ENCODE data around the gene MASP1. TPM values are rescaled to one million over a fixed set of nuclear protein-coding genes. Genes with fewer than 3 reads are reported as not detected.

MASP1 gene
- total RNA-seq, 2 experiments from 2014 or later: not detected

DNA sequence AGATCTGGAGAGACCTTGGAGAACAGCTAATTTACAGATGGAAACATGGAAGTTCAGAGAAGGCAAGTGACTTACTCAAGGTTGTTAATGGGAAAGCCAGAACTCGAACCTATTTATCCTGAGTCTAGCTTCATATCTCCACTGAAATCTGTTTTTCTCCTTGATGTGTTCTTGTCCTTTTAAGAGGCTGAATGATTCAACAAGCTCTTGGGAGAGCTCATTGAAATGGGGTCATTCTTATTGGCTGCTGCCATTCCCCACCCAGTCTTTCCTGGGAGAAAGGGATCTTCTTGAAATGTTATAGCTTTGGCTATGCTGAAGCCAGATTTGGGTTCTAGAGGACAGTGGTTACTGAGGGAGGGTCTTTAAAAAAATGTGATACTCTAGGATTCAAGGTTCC is 53.3 kb downstream of the MASP1 start:
- no peaks in the 10 kb centered on the region for H3K36me3 ChIP-seq (ENCODE audit: insufficient read depth, low read length)
- ChIA-PET CTCF (ENCODE audit: unreplicated experiment) (no interaction called here), POLR2A (no interaction called here)
- no peak overlapping the region for H2AFZ ChIP-seq (ENCODE audit: low read length)
- H3K79me2 ChIP-seq (ENCODE audit: insufficient read depth, low read depth, low read length): no peaks in the 10 kb centered on the region
- no peak overlapping the region for H3K4me2 ChIP-seq (ENCODE audit: low read length)
- peaks cover 9% of the 10 kb centered on the region; the same call in 1 of the 2 replicates for H3K9me3 ChIP-seq (ENCODE audit: low read length)
- BruUV-seq (replicated peaks): no TSS peak
- intact Hi-C loops (cut with micrococcal nuclease; ENCODE audit: unreplicated experiment): no loop called here
- no peak for TF ChIP-seq EZH2phosphoT487 (IDR thresholded peaks at IDR 0.05; ENCODE audit: borderline replicate concordance, low read depth, low read length)
- TF ChIP-seq, protein P1, sequence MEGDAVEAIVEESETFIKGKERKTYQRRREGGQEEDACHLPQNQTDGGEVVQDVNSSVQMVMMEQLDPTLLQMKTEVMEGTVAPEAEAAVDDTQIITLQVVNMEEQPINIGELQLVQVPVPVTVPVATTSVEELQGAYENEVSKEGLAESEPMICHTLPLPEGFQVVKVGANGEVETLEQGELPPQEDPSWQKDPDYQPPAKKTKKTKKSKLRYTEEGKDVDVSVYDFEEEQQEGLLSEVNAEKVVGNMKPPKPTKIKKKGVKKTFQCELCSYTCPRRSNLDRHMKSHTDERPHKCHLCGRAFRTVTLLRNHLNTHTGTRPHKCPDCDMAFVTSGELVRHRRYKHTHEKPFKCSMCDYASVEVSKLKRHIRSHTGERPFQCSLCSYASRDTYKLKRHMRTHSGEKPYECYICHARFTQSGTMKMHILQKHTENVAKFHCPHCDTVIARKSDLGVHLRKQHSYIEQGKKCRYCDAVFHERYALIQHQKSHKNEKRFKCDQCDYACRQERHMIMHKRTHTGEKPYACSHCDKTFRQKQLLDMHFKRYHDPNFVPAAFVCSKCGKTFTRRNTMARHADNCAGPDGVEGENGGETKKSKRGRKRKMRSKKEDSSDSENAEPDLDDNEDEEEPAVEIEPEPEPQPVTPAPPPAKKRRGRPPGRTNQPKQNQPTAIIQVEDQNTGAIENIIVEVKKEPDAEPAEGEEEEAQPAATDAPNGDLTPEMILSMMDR (conservative IDR thresholded peaks at IDR 0.05; ENCODE audit: low read length): no peak
- H3K4me3 ChIP-seq (ENCODE audit: low read depth, low read length, poor library complexity, severe bottlenecking): no peak overlapping the region
- H4K20me1 ChIP-seq (ENCODE audit: insufficient read depth, low read length): no peaks in the 10 kb centered on the region
- no peak overlapping the region for H3K27ac ChIP-seq (ENCODE audit: low read depth, low read length, poor library complexity, severe bottlenecking)
- H3K4me1 ChIP-seq (ENCODE audit: insufficient read depth, low read length, poor library complexity, severe bottlenecking): no peaks in the 10 kb centered on the region
- H3K9me2 ChIP-seq (ENCODE audit: insufficient read depth, low read length): no peaks in the 10 kb centered on the region
- DNase-seq (ENCODE audit: low spot score): no peak

DNA sequence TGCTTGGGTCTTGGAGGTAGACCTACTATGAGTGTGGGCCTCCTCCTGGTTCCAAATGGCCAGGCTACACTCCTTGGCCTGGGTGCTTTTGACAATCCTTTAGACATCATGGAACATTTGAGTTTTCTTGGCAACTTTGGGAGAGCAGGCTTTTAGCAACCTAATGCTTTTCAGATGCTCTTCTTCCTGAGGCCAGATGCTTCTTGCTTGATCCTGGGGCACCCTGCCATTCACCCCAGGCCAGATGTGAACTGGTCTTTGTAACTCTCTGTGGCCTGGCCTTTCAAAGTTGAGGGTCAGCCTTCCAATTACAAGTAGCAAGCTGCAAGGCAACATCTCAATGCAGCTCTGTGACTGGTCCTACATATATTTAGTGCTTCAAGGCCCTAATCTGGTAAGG is 53.8 kb downstream of the MASP1 start:
- no TSS peak for BruUV-seq (replicated peaks)
- CTCF ChIA-PET (ENCODE audit: unreplicated experiment): no interaction called here
- POLR2A ChIA-PET: no interaction called here
- Histone ChIP-seq H3K4me2 (ENCODE audit: low read length) (no peak overlapping the region), H3K4me1 (ENCODE audit: insufficient read depth, low read length, poor library complexity, severe bottlenecking) (no peaks in the 10 kb centered on the region), H3K36me3 (ENCODE audit: insufficient read depth, low read length) (no peaks in the 10 kb centered on the region), H3K27ac (ENCODE audit: low read depth, low read length, poor library complexity, severe bottlenecking) (no peak overlapping the region), H2AFZ (ENCODE audit: low read length) (no peak overlapping the region), H3K4me3 (ENCODE audit: low read depth, low read length, poor library complexity, severe bottlenecking) (no peak overlapping the region), H3K9me3 (ENCODE audit: low read length) (peaks cover 9% of the 10 kb centered on the region; the same call in 1 of the 2 replicates), H3K9me2 (ENCODE audit: insufficient read depth, low read length) (no peaks in the 10 kb centered on the region), H4K20me1 (ENCODE audit: insufficient read depth, low read length) (no peaks in the 10 kb centered on the region), H3K79me2 (ENCODE audit: insufficient read depth, low read depth, low read length) (no peaks in the 10 kb centered on the region)
- TF ChIP-seq, protein P1 (conservative IDR thresholded peaks at IDR 0.05; ENCODE audit: low read length): no peak
- TF ChIP-seq EZH2phosphoT487 (IDR thresholded peaks at IDR 0.05; ENCODE audit: borderline replicate concordance, low read depth, low read length): no peak
- DNase-seq (ENCODE audit: low spot score): no peak
- intact Hi-C loops (cut with micrococcal nuclease; ENCODE audit: unreplicated experiment): no loop called here

DNA sequence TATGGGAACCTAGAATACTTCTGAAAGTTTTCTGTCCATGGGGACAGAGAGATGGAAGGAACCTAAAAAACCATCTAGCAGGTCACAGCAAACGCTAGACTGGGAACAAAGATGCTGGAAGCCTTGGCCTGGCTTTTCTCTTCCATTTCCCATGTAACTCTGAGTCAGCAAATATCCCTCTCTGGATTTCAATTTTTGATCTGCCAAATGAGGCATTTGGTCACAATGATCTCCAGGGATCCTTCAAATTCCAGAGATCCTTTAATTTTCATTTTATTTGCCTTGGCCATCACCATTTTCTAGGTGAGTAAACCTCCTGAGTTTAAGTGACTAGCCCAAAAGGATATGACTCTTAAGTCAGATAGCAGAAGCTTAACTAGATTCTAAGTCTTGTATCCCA is 54.6 kb downstream of the MASP1 start:
- BruUV-seq (replicated peaks): no TSS peak
- no peak for DNase-seq (ENCODE audit: low spot score)
- Histone ChIP-seq H2AFZ (ENCODE audit: low read length) (no peak overlapping the region), H3K4me1 (ENCODE audit: insufficient read depth, low read length, poor library complexity, severe bottlenecking) (no peaks in the 10 kb centered on the region), H3K27ac (ENCODE audit: low read depth, low read length, poor library complexity, severe bottlenecking) (no peak overlapping the region), H3K4me3 (ENCODE audit: low read depth, low read length, poor library complexity, severe bottlenecking) (no peak overlapping the region), H3K36me3 (ENCODE audit: insufficient read depth, low read length) (no peaks in the 10 kb centered on the region), H3K4me2 (ENCODE audit: low read length) (no peak overlapping the region), H4K20me1 (ENCODE audit: insufficient read depth, low read length) (no peaks in the 10 kb centered on the region), H3K9me3 (ENCODE audit: low read length) (peaks cover 9% of the 10 kb centered on the region; the same call in 1 of the 2 replicates), H3K9me2 (ENCODE audit: insufficient read depth, low read length) (no peaks in the 10 kb centered on the region), H3K79me2 (ENCODE audit: insufficient read depth, low read depth, low read length) (no peaks in the 10 kb centered on the region)
- intact Hi-C loops (cut with micrococcal nuclease; ENCODE audit: unreplicated experiment): no loop called here
- CTCF ChIA-PET (ENCODE audit: unreplicated experiment): no interaction called here
- no peak for TF ChIP-seq EZH2phosphoT487 (IDR thresholded peaks at IDR 0.05; ENCODE audit: borderline replicate concordance, low read depth, low read length)
- TF ChIP-seq, protein P1 (conservative IDR thresholded peaks at IDR 0.05; ENCODE audit: low read length): no peak
- POLR2A ChIA-PET: no interaction called here

All from OCI-LY7 (cell line).